ENCODE measurements around the gene SRP72. TPM values are rescaled to one million over a fixed set of nuclear protein-coding genes. Genes with fewer than 3 reads are reported as not detected.

Gene SRP72
- total RNA-seq, 1 donor from 2014 or later: 142 TPM

DNA sequence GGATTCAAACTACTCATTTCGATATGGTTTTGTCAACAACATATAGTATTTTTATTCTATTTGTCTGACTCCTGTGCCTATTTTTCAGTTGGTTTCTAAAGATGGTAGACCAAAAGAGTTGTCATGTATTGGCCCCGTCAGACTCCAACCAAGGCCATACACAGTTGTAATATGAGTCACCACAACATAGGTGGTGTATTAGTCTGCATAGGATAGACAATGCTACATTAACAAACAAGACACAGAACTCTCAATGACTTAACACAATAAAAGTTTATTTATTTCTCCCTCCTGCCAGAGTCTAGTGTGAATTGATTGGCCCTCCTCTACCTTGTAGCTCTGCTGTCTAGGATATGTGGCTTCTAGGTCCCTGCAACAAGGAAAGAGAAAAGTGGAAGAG is 84.1 kb downstream of the SRP72 start:
- Mint-ChIP-seq H3K27me3 (ENCODE audit: unreplicated experiment) (no peaks in the 10 kb centered on the region), H3K36me3 (ENCODE audit: low read depth, unreplicated experiment) (no peaks in the 10 kb centered on the region), H3K4me3 (ENCODE audit: unreplicated experiment) (no peak overlapping the region), H3K4me1 (ENCODE audit: unreplicated experiment) (no peaks in the 10 kb centered on the region), H3K27ac (ENCODE audit: unreplicated experiment) (no peak overlapping the region), H3K9me3 (ENCODE audit: unreplicated experiment) (no peaks in the 10 kb centered on the region)
- TF ChIP-seq, protein P1, sequence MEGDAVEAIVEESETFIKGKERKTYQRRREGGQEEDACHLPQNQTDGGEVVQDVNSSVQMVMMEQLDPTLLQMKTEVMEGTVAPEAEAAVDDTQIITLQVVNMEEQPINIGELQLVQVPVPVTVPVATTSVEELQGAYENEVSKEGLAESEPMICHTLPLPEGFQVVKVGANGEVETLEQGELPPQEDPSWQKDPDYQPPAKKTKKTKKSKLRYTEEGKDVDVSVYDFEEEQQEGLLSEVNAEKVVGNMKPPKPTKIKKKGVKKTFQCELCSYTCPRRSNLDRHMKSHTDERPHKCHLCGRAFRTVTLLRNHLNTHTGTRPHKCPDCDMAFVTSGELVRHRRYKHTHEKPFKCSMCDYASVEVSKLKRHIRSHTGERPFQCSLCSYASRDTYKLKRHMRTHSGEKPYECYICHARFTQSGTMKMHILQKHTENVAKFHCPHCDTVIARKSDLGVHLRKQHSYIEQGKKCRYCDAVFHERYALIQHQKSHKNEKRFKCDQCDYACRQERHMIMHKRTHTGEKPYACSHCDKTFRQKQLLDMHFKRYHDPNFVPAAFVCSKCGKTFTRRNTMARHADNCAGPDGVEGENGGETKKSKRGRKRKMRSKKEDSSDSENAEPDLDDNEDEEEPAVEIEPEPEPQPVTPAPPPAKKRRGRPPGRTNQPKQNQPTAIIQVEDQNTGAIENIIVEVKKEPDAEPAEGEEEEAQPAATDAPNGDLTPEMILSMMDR (IDR thresholded peaks at IDR 0.05; ENCODE audit: unreplicated experiment): no peak
- no peak for DNase-seq (ENCODE audit: low spot score)

- Mint-ChIP-seq H3K27ac (ENCODE audit: unreplicated experiment) (no peak overlapping the region), H3K9me3 (ENCODE audit: unreplicated experiment) (no peaks in the 10 kb centered on the region), H3K27me3 (ENCODE audit: unreplicated experiment) (no peaks in the 10 kb centered on the region), H3K4me3 (ENCODE audit: unreplicated experiment) (no peak overlapping the region), H3K36me3 (ENCODE audit: low read depth, unreplicated experiment) (no peaks in the 10 kb centered on the region), H3K4me1 (ENCODE audit: unreplicated experiment) (no peaks in the 10 kb centered on the region)
- TF ChIP-seq, protein P1 (IDR thresholded peaks at IDR 0.05; ENCODE audit: unreplicated experiment): no peak
- no peak for DNase-seq (ENCODE audit: low spot score)
Observed at GRCh38 chr4:56552273-56552672, 84.9 kb downstream of the SRP72 start.

Other genes starting within 250 kb of the SRP72 start
- gene AASDH, start 80.1 kb upstream of the SRP72 start, total RNA-seq (ENCODE audit: unreplicated experiment): 9.6 TPM
- gene PPAT, start 32.0 kb upstream of the SRP72 start, total RNA-seq (ENCODE audit: unreplicated experiment): 13.3 TPM
- gene PAICS, start 31.4 kb upstream of the SRP72 start, total RNA-seq (ENCODE audit: unreplicated experiment): 74.8 TPM
- gene ARL9, start 38.2 kb downstream of the SRP72 start, total RNA-seq (ENCODE audit: unreplicated experiment): not detected
- gene HOPX, start 213.7 kb downstream of the SRP72 start, total RNA-seq (ENCODE audit: unreplicated experiment): 4.2 TPM

Measured in endothelial cell (in vitro differentiated cells).